Measurements from ENCODE around the gene SYNGAP1.
A peak's percentile ranks its signal among the peaks of the same experiment; 100 is the strongest.

The SYNGAP1 gene

GRCh38 chr6:33413241-33414120, 6.4 kb upstream of the SYNGAP1 start:
- H3K9me3 Mint-ChIP-seq = no peaks in the 10 kb centered on the region
- ATAC-seq = no peak
- H3K36me3 Mint-ChIP-seq = peaks cover 34% of the 10 kb centered on the region
- peaks cover 80% of the 10 kb centered on the region for H3K4me1 Mint-ChIP-seq
- H3K27ac Mint-ChIP-seq = peak overlapping the region; percentile 98
- no peaks in the 10 kb centered on the region for H3K27me3 Mint-ChIP-seq
- H3K4me3 Mint-ChIP-seq = no peak overlapping the region

- peaks cover 34% of the 10 kb centered on the region for H3K36me3 Mint-ChIP-seq
- peaks cover 83% of the 10 kb centered on the region for H3K4me1 Mint-ChIP-seq
- H3K9me3 Mint-ChIP-seq = no peaks in the 10 kb centered on the region
- peak overlapping the region; percentile 98 for H3K27ac Mint-ChIP-seq
- H3K4me3 Mint-ChIP-seq = peak overlapping the region; percentile 98
- ATAC-seq = no peak
- no peaks in the 10 kb centered on the region for H3K27me3 Mint-ChIP-seq
Observed at GRCh38 chr6:33414592-33415271, 5.1 kb upstream of the SYNGAP1 start.

GRCh38 chr6:33415831-33416230, 4.0 kb upstream of the SYNGAP1 start:
- Mint-ChIP-seq H3K27me3 (no peaks in the 10 kb centered on the region), H3K9me3 (no peaks in the 10 kb centered on the region), H3K4me3 (peak overlapping the region; percentile 98), H3K4me1 (peaks cover 78% of the 10 kb centered on the region), H3K27ac (peak overlapping the region; percentile 98), H3K36me3 (peaks cover 34% of the 10 kb centered on the region)
- no peak for ATAC-seq

GRCh38 chr6:33416386-33417127, 3.3 kb upstream of the SYNGAP1 start:
- peaks cover 34% of the 10 kb centered on the region for H3K36me3 Mint-ChIP-seq
- no peaks in the 10 kb centered on the region for H3K9me3 Mint-ChIP-seq
- peaks cover 74% of the 10 kb centered on the region for H3K4me1 Mint-ChIP-seq
- H3K27ac Mint-ChIP-seq = peak overlapping the region; percentile 98
- ATAC-seq = peak; percentile 1
- no peaks in the 10 kb centered on the region for H3K27me3 Mint-ChIP-seq
- H3K4me3 Mint-ChIP-seq = peak overlapping the region; percentile 98

GRCh38 chr6:33417128-33417902, 2.5 kb upstream of the SYNGAP1 start:
- Mint-ChIP-seq H3K4me1 (peaks cover 66% of the 10 kb centered on the region), H3K4me3 (peak overlapping the region; percentile 98), H3K27me3 (no peaks in the 10 kb centered on the region), H3K36me3 (peaks cover 34% of the 10 kb centered on the region), H3K9me3 (no peaks in the 10 kb centered on the region), H3K27ac (peak overlapping the region; percentile 98)
- no peak for ATAC-seq

GRCh38 chr6:33417903-33418689, 1.8 kb upstream of the SYNGAP1 start, which contains the start of gene CUTA:
Gene CUTA (minus strand): TSS chr6:33418107. CDS start chr6:33418000, 107 bp downstream.
- Mint-ChIP-seq H3K9me3 (no peaks in the 10 kb centered on the region), H3K36me3 (peaks cover 30% of the 10 kb centered on the region), H3K4me3 (peak within 1 kb of the TSS; percentile 98), H3K27ac (peak within 1 kb of the TSS; percentile 98), H3K27me3 (no peaks in the 10 kb centered on the region), H3K4me1 (peaks cover 59% of the 10 kb centered on the region)
- ATAC-seq = peak; percentile 95

- no peaks in the 10 kb centered on the region for H3K9me3 Mint-ChIP-seq
- H3K36me3 Mint-ChIP-seq = peaks cover 23% of the 10 kb centered on the region
- no peaks in the 10 kb centered on the region for H3K27me3 Mint-ChIP-seq
- H3K4me1 Mint-ChIP-seq = peaks cover 52% of the 10 kb centered on the region
- peak overlapping the region; percentile 98 for H3K4me3 Mint-ChIP-seq
- peak overlapping the region; percentile 98 for H3K27ac Mint-ChIP-seq
- no peak for ATAC-seq
Observed at GRCh38 chr6:33418690-33419291, 1.1 kb upstream of the SYNGAP1 start.

- H3K27ac Mint-ChIP-seq = peak overlapping the region; percentile 0
- H3K4me3 Mint-ChIP-seq = no peak overlapping the region
- peaks cover 50% of the 10 kb centered on the region for H3K4me1 Mint-ChIP-seq
- H3K36me3 Mint-ChIP-seq = peaks cover 4% of the 10 kb centered on the region
- no peaks in the 10 kb centered on the region for H3K9me3 Mint-ChIP-seq
- H3K27me3 Mint-ChIP-seq = no peaks in the 10 kb centered on the region
- ATAC-seq = no peak
Observed at GRCh38 chr6:33420491-33421343, 852 bp downstream of the SYNGAP1 start.

- H3K4me1 Mint-ChIP-seq = peaks cover 48% of the 10 kb centered on the region
- ATAC-seq = no peak
- no peaks in the 10 kb centered on the region for H3K36me3 Mint-ChIP-seq
- H3K27me3 Mint-ChIP-seq = no peaks in the 10 kb centered on the region
- no peaks in the 10 kb centered on the region for H3K9me3 Mint-ChIP-seq
- peak overlapping the region; percentile 0 for H3K27ac Mint-ChIP-seq
- no peak overlapping the region for H3K4me3 Mint-ChIP-seq
Observed at GRCh38 chr6:33421344-33421643, 1.4 kb downstream of the SYNGAP1 start.

GRCh38 chr6:33423777-33424176, 3.9 kb downstream of the SYNGAP1 start:
- H3K36me3 Mint-ChIP-seq = no peaks in the 10 kb centered on the region
- no peak for ATAC-seq
- no peaks in the 10 kb centered on the region for H3K9me3 Mint-ChIP-seq
- no peaks in the 10 kb centered on the region for H3K27me3 Mint-ChIP-seq
- peak overlapping the region; percentile 86 for H3K4me3 Mint-ChIP-seq
- peak overlapping the region; percentile 94 for H3K27ac Mint-ChIP-seq
- peaks cover 47% of the 10 kb centered on the region for H3K4me1 Mint-ChIP-seq

- Mint-ChIP-seq H3K9me3 (no peaks in the 10 kb centered on the region), H3K36me3 (no peaks in the 10 kb centered on the region), H3K4me1 (peaks cover 53% of the 10 kb centered on the region), H3K4me3 (peak overlapping the region; percentile 86), H3K27me3 (no peaks in the 10 kb centered on the region), H3K27ac (peak overlapping the region; percentile 94)
- ATAC-seq = no peak
Observed at GRCh38 chr6:33424855-33425667, 5.2 kb downstream of the SYNGAP1 start.

- peak overlapping the region; percentile 86 for H3K4me3 Mint-ChIP-seq
- no peaks in the 10 kb centered on the region for H3K27me3 Mint-ChIP-seq
- peaks cover 62% of the 10 kb centered on the region for H3K4me1 Mint-ChIP-seq
- H3K27ac Mint-ChIP-seq = peak overlapping the region; percentile 94
- no peaks in the 10 kb centered on the region for H3K9me3 Mint-ChIP-seq
- H3K36me3 Mint-ChIP-seq = no peaks in the 10 kb centered on the region
- peak; percentile 77 for ATAC-seq
Observed at GRCh38 chr6:33425668-33426577, 6.1 kb downstream of the SYNGAP1 start.

Measured in stimulated activated memory B cell treated with anti-CD40 and anti-IgM and Interleukin-4, amounts not matched to agents 10 μg/mL and 1 μg/mL and 100 μg/mL, for 72 hours (primary cell).